Ishikawa (cell line): Measurements from ENCODE around the gene DOCK2.

Experiments used
- CEBPB ChIP-seq: IDR thresholded peaks from 2 replicates; pipeline ENCODE4 v1.6.1; 2012
- CREB1 ChIP-seq: IDR thresholded peaks from 2 replicates; pipeline ENCODE4 v1.6.1; 2012; ENCODE audit warnings: low read depth
- EGR1 ChIP-seq: IDR thresholded peaks from 2 replicates; pipeline ENCODE4 v1.6.1; 2012
- EP300 ChIP-seq: IDR thresholded peaks from 2 replicates; pipeline ENCODE4 v1.6.1; 2012; ENCODE audit warnings: borderline replicate concordance
- FOXM1 ChIP-seq: IDR thresholded peaks from 2 replicates; pipeline ENCODE4 v1.6.1; 2012; ENCODE audit warnings: low read depth, borderline replicate concordance
- MAX ChIP-seq: IDR thresholded peaks from 2 replicates; pipeline ENCODE4 v1.6.1; 2012
- NFIC ChIP-seq: IDR thresholded peaks from 2 replicates; pipeline ENCODE4 v1.6.1; 2012
- RAD21 ChIP-seq: IDR thresholded peaks from 2 replicates; pipeline ENCODE4 v1.6.1; 2012; ENCODE audit warnings: low read depth
- REST ChIP-seq: IDR thresholded peaks from 2 replicates; pipeline ENCODE4 v1.6.1; 2012; ENCODE audit warnings: low read depth, mild to moderate bottlenecking
- TAF1 ChIP-seq: IDR thresholded peaks from 2 replicates; pipeline ENCODE4 v1.6.1; 2012; ENCODE audit warnings: low read depth, mild to moderate bottlenecking
- TCF12 ChIP-seq: IDR thresholded peaks from 2 replicates; pipeline ENCODE4 v1.6.1; 2012; ENCODE audit warnings: low read depth
- TEAD4 ChIP-seq: IDR thresholded peaks from 2 replicates; pipeline ENCODE4 v1.6.1; 2012
- USF1 ChIP-seq: IDR thresholded peaks from 2 replicates; pipeline ENCODE4 v1.6.1; 2012
- YY1 ChIP-seq: IDR thresholded peaks from 2 replicates; pipeline ENCODE4 v1.6.1; 2012; ENCODE audit warnings: low read depth
- ZBTB7A ChIP-seq: IDR thresholded peaks from 2 replicates; pipeline ENCODE4 v1.6.1; 2012; ENCODE audit warnings: low read depth

The DOCK2 gene

GRCh38 chr5:169840405-169840804 is 203.3 kb downstream of the DOCK2 start:
- TF ChIP-seq RAD21 (no peak), TAF1 (no peak), REST (no peak), CREB1 (no peak), MAX (no peak), EP300 (no peak), YY1 (no peak), NFIC (no peak)

- TF ChIP-seq TEAD4, result no peak
- TF ChIP-seq FOXM1, result no peak
- no peak for TF ChIP-seq RAD21
- TF ChIP-seq TAF1, result no peak
- TF ChIP-seq ZBTB7A, result no peak
- no peak for TF ChIP-seq NFIC
- TF ChIP-seq YY1, result no peak
Observed at GRCh38 chr5:169842699-169843098, 205.6 kb downstream of the DOCK2 start.

- TF ChIP-seq TCF12 (no peak), RAD21 (no peak), CEBPB (no peak)
Observed at GRCh38 chr5:169847519-169847918, 210.4 kb downstream of the DOCK2 start.

- TF ChIP-seq EGR1 (no peak), RAD21 (no peak), EP300 (no peak)
Observed at GRCh38 chr5:169848271-169848670, 211.2 kb downstream of the DOCK2 start.

GRCh38 chr5:169848792-169849191 is 211.7 kb downstream of the DOCK2 start:
- no peak for TF ChIP-seq ZBTB7A

GRCh38 chr5:169850409-169850808 is 213.3 kb downstream of the DOCK2 start:
- no peak for TF ChIP-seq RAD21
- TF ChIP-seq EP300, result no peak
- TF ChIP-seq CREB1, result no peak
- no peak for TF ChIP-seq TCF12
- TF ChIP-seq TEAD4, result no peak
- no peak for TF ChIP-seq FOXM1
- TF ChIP-seq REST, result no peak

GRCh38 chr5:169851321-169851850 is 214.3 kb downstream of the DOCK2 start:
- no peak for TF ChIP-seq MAX
- no peak for TF ChIP-seq EGR1
- TF ChIP-seq EP300, result no peak
- TF ChIP-seq FOXM1, result no peak
- no peak for TF ChIP-seq CREB1
- no peak for TF ChIP-seq RAD21
- TF ChIP-seq ZBTB7A, result no peak
- TF ChIP-seq TEAD4, result no peak
- TF ChIP-seq TAF1, result no peak
- TF ChIP-seq USF1, result no peak
- no peak for TF ChIP-seq REST
- TF ChIP-seq TCF12, result no peak
- TF ChIP-seq CEBPB, result no peak
